Large intestine (tissue), 12 donors: Measurements from ENCODE around the gene XPA. TPM values are rescaled to one million over a fixed set of nuclear protein-coding genes. Genes with fewer than 3 reads are reported as not detected.
"Not testable (repeated sequence)": the region's sequence is repeated elsewhere in the genome, so short reads cannot be mapped to it uniquely, and the experiment has no call there.

Experiments
- DNase-seq, 2 donors: peaks; one replicate each; pipeline versions ENCODE4 v3.0.0 to v3.0.0-alpha.2; 2013
- H3K27ac ChIP-seq: one replicate; pipeline ENCODE4 v1.5.1; 2013; ENCODE audit warnings: low read length
- H3K27me3 ChIP-seq: 2 replicates; pipeline ENCODE4 v1.6.1; 2013; ENCODE audit warnings: low read length; ENCODE audit not compliant: control insufficient read depth, insufficient read depth
- H3K36me3 ChIP-seq: 2 replicates; pipeline ENCODE4 v1.6.1; 2013; ENCODE audit warnings: low read length; ENCODE audit not compliant: control insufficient read depth, insufficient read depth
- H3K4me1 ChIP-seq: one replicate; pipeline ENCODE4 v1.6.1; 2013; ENCODE audit warnings: low read length; ENCODE audit not compliant: control insufficient read depth, insufficient read depth
- H3K4me3 ChIP-seq: one replicate; pipeline ENCODE4 v1.5.1; 2013; ENCODE audit warnings: low read length
- H3K9me3 ChIP-seq: one replicate; pipeline ENCODE4 v1.6.1; 2013; ENCODE audit warnings: mild to moderate bottlenecking, low read depth, low read length, moderate library complexity; ENCODE audit not compliant: control insufficient read depth
- WGBS: methylation state at CpG from one replicate; pipeline ENCODE4 v1.1.5; 2013; ENCODE audit warnings: low lambda C conversion rate; ENCODE audit not compliant: insufficient coverage; 5-methylcytosine and 5-hydroxymethylcytosine counted together
- long read RNA-seq, 11 donors: transcript quantifications; one replicate each; lab custom pipeline, GENCODE V29; 2026
- polyA plus RNA-seq: library from polyadenylated mRNA; unstranded; fragments of 120-200 nt; gene quantifications from one replicate; pipeline ENCODE4 v1.2.1, GENCODE V29; 2013

The XPA gene
- polyA plus RNA-seq: 22.6 TPM
- long read RNA-seq, donor 1, transcript XPA-201 (6 exons, 1,417 nt): major isoform, 8 of 10 reads
- long read RNA-seq, donor 1, partial matches to known transcripts: 0 of 10 reads
- long read RNA-seq, donor 1, other reads (novel, unspliced or antisense): 0 of 10 reads
- long read RNA-seq, donor 2, transcript XPA-201 (6 exons, 1,417 nt): major isoform, 12 of 23 reads
- long read RNA-seq, donor 2, partial matches to known transcripts: 10 of 23 reads
- long read RNA-seq, donor 2, other reads (novel, unspliced or antisense): 0 of 23 reads
- long read RNA-seq, donor 3: 0 reads
- long read RNA-seq, donor 4: 0 reads
- long read RNA-seq, donor 5, transcript XPA-201 (6 exons, 1,417 nt): major isoform, 11 of 12 reads
- long read RNA-seq, donor 5, partial matches to known transcripts: 0 of 12 reads
- long read RNA-seq, donor 5, other reads (novel, unspliced or antisense): 0 of 12 reads
- long read RNA-seq, donor 6, transcript XPA-201 (6 exons, 1,417 nt): major isoform, 6 of 6 reads
- long read RNA-seq, donor 6, partial matches to known transcripts: 0 of 6 reads
- long read RNA-seq, donor 6, other reads (novel, unspliced or antisense): 0 of 6 reads
- long read RNA-seq, donor 7, transcript XPA-201 (6 exons, 1,417 nt): major isoform, 5 of 5 reads
- long read RNA-seq, donor 7, partial matches to known transcripts: 0 of 5 reads
- long read RNA-seq, donor 7, other reads (novel, unspliced or antisense): 0 of 5 reads
- long read RNA-seq, donor 8, partial matches to known transcripts: 0 of 5 reads
- long read RNA-seq, donor 8, other reads (novel, unspliced or antisense): 0 of 5 reads
- long read RNA-seq, donor 9, transcript XPA-201 (6 exons, 1,417 nt): major isoform, 6 of 8 reads
- long read RNA-seq, donor 9, partial matches to known transcripts: 0 of 8 reads
- long read RNA-seq, donor 9, other reads (novel, unspliced or antisense): 0 of 8 reads
- long read RNA-seq, donor 10, partial matches to known transcripts: 0 of 3 reads
- long read RNA-seq, donor 10, other reads (novel, unspliced or antisense): 0 of 3 reads
- long read RNA-seq, donor 11, partial matches to known transcripts: 0 of 4 reads
- long read RNA-seq, donor 11, other reads (novel, unspliced or antisense): 0 of 4 reads

DNA sequence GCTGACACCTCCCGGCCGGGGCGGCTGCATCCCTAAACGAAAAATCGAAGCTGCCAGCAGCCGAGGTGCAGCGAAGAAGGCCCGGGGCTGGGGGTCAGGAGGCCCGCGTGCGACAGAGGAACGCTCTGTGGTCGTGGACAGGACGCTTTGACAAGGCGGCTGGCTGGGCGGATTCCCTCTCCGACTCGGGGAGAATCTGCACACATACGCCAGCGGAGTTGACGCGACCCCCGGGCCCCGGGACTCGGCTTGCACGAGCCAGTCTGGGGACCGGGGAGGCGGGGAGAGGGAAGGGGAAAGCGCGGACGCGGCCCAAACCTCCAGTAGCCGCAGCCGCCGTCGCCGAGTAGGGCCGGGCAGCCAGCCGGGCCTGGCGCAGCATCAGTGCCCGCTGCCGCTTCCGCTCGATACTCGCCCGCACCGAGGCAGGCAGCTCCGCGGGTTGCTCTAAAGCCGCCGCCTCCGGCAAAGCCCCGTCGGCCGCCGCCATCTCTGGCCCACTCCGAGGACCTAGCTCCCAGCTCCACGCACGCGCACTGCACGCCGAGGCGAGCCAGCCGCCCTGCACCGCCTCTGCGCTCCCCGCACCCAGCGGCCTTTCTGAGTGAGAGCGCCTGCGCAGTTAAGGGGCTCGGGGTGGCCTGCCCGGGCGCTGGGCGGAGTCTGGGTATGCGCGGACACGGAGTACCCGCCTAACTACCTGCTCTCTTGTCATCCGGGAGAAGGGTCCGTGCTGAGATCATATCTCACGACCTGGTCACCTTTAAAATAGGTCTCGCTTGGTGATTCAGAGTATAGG, at the start of gene XPA:
Gene XPA (minus strand): TSS at position 538 of the 799 bp plus-strand sequence. CDS start 48 bp downstream, at position 490.
- DNase-seq: peak; percentile 97
- H3K9me3 ChIP-seq: peaks cover 4% of the 10 kb centered on the region
- peak within 1 kb of the TSS; percentile 96 for H3K4me3 ChIP-seq
- no peaks in the 10 kb centered on the region for H3K27me3 ChIP-seq
- WGBS: no CpG with 5 or more reads among the region's 82 CpGs
- H3K36me3 ChIP-seq: peaks cover 2% of the 10 kb centered on the region
- H3K27ac ChIP-seq: peak within 1 kb of the TSS; percentile 84
- H3K4me1 ChIP-seq: peaks cover 13% of the 10 kb centered on the region

DNA sequence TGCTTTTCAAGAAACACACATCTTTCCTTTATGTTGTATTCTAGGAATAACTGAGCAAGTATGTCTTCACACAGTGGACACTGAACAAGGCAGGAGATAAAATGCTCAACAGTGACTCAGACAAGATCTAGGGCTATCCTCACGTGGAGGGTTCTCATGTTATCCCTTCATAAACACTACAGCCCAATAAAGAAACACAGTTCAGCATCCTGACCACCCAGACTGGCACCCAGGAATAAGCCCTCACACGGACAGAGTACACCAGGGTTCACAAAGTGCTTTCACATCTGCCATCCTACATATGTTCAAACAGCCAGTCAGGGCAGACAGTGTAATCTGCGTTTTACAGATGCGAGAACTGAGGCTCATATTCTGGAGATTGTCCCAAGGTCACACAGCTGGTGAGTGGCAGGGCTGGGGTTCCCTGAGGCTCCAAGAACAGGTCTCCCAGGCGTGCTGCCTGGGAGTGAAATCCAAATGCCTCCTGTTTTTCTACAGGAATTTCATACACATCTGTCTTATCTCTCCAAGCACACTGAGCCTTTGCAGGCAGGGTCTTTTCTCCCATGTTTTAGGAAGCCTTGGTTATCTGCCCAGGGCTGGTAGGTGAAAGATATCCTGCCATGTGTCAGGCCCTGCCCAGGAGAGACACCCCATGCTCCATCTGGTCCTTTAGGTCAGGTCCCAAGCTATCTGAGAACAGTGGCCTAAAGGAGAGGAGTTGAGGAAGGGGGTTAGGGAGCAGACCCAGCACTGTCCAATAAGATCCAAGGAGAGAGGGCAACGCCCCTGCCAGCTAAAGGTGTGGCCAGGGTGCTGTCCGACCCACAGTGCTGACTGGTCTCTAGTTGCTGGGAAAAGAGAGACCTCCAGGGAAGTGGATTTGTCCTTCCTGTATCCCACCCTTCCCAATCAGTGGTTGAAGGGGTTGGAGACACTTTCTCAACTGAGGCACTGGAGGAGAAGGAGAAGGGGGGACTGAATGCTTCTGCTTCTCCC, 47.9 kb upstream of the XPA start:
- H3K9me3 ChIP-seq: peaks cover 16% of the 10 kb centered on the region
- no peak overlapping the region for H3K27ac ChIP-seq
- no peaks in the 10 kb centered on the region for H3K27me3 ChIP-seq
- no peak for DNase-seq
- no peak overlapping the region for H3K4me3 ChIP-seq
- H3K36me3 ChIP-seq: no peaks in the 10 kb centered on the region
- WGBS: no CpG with 5 or more reads among the region's 7 CpGs
- H3K4me1 ChIP-seq: peaks cover 45% of the 10 kb centered on the region

DNA sequence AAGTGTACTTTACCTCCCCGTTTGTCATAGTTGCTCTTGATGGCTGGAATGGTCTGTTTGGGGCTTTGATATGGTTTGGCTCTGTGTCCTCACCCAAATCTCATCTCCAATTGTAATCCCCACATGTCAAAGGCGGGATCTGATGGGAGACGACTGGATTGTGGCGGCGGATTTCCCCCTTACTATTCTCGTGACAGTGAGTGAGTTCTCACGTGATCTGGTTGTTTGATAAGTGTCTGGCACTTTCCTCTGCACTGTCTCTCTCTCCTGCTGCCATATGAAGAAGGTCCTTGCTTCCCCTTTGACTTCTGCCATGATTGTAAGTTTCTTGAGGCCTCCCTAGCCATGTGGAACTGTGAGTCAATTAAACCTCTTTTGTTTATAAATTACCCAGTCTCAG, 46.9 kb upstream of the XPA start:
- DNase-seq, H3K36me3 ChIP-seq, H3K27ac ChIP-seq, H3K4me3 ChIP-seq, H3K27me3 ChIP-seq: not testable (repeated sequence)
- peaks cover 16% of the 10 kb centered on the region for H3K9me3 ChIP-seq
- no CpG with 5 or more reads among the region's 7 CpGs for WGBS
- peaks cover 39% of the 10 kb centered on the region for H3K4me1 ChIP-seq

DNA sequence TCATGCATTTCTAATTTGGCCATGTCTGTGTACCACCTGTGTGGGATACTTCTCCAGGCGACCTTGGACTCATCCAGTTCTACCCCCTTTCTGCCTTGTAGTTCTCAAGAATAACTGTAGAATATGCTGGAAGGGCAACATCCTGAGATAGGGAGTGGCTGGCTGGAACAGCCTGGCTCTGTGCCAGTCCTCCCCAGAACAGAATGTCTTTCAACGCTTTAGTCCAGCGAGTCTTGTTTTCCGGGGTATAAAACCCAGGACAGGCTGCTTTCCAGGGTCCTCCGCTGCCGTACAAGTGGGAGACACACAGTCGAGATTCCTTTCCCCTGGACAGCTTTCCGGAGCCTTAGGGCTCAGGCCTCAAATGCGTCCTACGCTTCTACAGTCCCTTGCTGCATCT, 45.4 kb upstream of the XPA start:
- WGBS: no CpG with 5 or more reads among the region's 10 CpGs
- Histone ChIP-seq H3K9me3 (peaks cover 16% of the 10 kb centered on the region), H3K4me1 (peaks cover 24% of the 10 kb centered on the region), H3K27ac (no peak overlapping the region), H3K36me3 (no peaks in the 10 kb centered on the region), H3K4me3 (no peak overlapping the region), H3K27me3 (no peaks in the 10 kb centered on the region)
- DNase-seq: no peak

DNA sequence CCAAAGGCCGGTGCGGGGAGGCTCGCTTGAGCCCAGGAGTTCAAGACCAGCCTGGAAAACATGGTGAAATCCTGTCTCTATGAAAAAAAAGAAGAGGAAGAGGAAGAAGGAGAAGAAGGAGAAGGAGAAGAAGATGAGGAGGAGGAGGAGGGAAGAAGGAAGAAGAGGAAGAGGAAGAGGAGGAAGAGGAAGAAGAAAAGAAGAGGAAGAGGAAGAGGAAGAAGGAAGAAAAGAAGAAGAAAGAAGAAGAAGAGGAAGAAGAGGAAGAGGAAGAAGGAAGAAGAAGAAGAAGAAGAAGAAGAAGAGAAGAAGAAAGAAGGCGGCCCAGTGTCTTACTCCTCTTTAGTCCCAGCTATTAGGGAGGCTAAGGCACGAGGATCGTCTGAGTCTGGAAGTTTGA, 44.8 kb upstream of the XPA start:
- DNase-seq: no peak
- H3K36me3 ChIP-seq: no peaks in the 10 kb centered on the region
- peaks cover 18% of the 10 kb centered on the region for H3K4me1 ChIP-seq
- WGBS: 85% methylated on average over 4 of the region's 6 CpGs
- no peaks in the 10 kb centered on the region for H3K27me3 ChIP-seq
- H3K27ac ChIP-seq: no peak overlapping the region
- H3K4me3 ChIP-seq: no peak overlapping the region
- peaks cover 16% of the 10 kb centered on the region for H3K9me3 ChIP-seq

DNA sequence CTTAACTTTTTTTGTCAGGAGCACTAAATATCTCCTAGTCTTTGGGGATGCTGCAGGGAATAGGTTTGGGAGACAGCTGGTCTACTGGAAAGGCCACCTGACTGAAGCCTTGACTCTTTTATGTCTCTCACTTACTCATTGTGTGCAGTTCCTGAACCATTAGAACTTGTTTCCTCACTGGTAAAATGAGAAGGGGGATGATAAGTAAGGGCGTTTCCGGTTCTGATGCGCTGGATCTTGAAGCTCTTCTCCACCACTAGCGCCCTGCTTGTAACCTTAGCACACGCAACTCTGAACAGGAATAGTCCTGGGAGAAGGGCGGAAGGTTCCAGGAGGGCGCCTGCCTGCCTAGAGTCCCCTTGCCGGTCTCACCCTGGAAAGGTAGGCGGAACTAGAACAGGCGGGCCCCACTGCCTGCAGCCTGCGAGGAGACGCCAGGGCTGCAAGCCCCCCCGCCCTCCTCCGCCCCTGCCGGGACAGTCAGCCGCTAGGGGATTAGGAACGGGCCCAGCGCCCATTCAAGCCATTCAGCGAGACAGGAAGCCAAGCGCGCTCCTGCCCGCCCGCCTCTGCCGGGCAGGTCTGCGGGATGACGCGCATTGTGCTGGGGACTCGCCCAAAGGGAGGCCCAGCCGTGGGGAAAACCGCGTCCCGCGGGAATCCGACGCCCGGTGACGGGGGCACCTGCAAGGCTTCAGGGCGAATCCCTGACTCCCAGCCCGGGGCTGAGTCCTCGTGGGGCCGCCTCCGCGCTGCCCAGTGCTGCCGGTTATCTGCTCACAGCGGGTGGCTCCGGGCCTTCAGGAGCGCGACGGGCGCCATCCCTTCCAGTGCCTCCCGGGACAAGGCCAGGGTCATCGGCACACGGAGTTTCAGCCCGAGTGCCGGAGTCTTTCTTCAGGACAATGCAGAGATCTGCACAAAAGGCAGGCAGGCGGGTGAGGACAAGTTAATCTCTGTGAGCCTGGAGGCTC, 44.0 kb upstream of the XPA start:
- DNase-seq: peak; percentile 52 to 88
- Histone ChIP-seq H3K4me3 (peak overlapping the region; percentile 45), H3K36me3 (no peaks in the 10 kb centered on the region), H3K9me3 (peaks cover 16% of the 10 kb centered on the region), H3K27ac (peak overlapping the region; percentile 18), H3K4me1 (peaks cover 12% of the 10 kb centered on the region), H3K27me3 (no peaks in the 10 kb centered on the region)
- 64% methylated on average over 4 of the region's 56 CpGs for WGBS

DNA sequence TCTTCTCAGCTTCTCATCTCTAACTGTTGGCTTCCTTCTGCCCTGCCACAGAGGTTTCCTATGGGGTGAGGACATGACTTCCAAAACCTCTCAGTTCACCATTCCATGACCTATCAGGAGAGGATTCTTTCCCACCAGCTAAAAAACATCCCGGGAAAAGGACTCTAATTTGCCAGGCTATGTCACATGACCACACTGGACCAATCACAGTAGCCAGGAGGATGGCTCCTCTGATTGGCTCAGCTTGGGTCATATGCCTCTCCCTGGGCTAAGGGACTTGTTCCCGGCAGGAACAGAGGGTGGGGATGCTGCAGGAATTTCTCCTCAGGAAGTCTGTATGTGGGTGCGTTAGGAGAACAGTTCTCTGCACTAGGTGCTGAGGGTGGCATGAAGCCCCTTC, 40.3 kb upstream of the XPA start:
- H3K4me3 ChIP-seq: no peak overlapping the region
- no peaks in the 10 kb centered on the region for H3K27me3 ChIP-seq
- WGBS: no CpG with 5 or more reads among the region's 3 CpGs
- peaks cover 6% of the 10 kb centered on the region for H3K4me1 ChIP-seq
- no peaks in the 10 kb centered on the region for H3K36me3 ChIP-seq
- DNase-seq: no peak
- peaks cover 12% of the 10 kb centered on the region for H3K9me3 ChIP-seq
- H3K27ac ChIP-seq: no peak overlapping the region

DNA sequence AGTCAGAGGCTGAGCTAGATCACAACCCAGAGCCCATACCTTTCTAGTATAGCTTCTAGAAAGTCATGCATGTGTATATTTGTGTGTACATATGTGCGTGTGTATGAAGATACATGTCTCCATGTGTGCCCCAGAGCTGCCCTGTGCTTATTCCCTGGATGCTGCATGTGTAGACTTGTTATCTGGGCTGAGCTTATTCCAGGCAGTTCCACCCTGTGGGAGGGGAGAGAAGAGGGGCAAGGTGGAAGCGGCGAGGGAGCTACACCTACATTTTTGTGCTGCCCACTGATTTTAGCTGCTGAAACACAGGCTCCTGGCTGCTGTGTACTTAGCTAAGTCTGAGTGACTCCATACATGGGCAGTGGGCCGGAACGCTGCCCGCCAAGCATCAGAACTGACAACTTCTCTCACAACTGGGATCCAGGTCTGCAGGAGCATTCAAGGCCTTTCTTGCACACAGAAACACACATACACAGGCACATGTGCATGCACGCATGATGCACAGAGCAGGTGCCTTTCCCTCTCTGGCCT, 38.0 kb upstream of the XPA start:
- DNase-seq: no peak
- WGBS: no CpG with 5 or more reads among the region's 7 CpGs
- Histone ChIP-seq H3K36me3 (no peaks in the 10 kb centered on the region), H3K27ac (no peak overlapping the region), H3K4me3 (no peak overlapping the region), H3K4me1 (no peaks in the 10 kb centered on the region), H3K9me3 (no peaks in the 10 kb centered on the region), H3K27me3 (no peaks in the 10 kb centered on the region)
